ENCODE results near the gene ADGRL1.

- TF ChIP-seq CEBPB (IDR thresholded peaks at IDR 0.05), result no peak
- TF ChIP-seq RAD21 (IDR thresholded peaks at IDR 0.05; ENCODE audit: low read depth), result no peak
- TF ChIP-seq EGR1 (IDR thresholded peaks at IDR 0.05), result no peak
- TF ChIP-seq REST (IDR thresholded peaks at IDR 0.05; ENCODE audit: low read depth), result no peak
- TF ChIP-seq USF1 (IDR thresholded peaks at IDR 0.05), result no peak
- no peak for TF ChIP-seq FOXM1 (IDR thresholded peaks at IDR 0.05; ENCODE audit: borderline replicate concordance, low read depth)
- TF ChIP-seq MAX (IDR thresholded peaks at IDR 0.05), result no peak
- no peak for TF ChIP-seq ZBTB7A (IDR thresholded peaks at IDR 0.05; ENCODE audit: low read depth)
These were observed 103.2 kb downstream of the ADGRL1 start for GRCh38 chr19:14102756-14103155.
